PC-3 (cell line): ENCODE results near the gene EFCAB9. TPM values are rescaled to one million over a fixed set of nuclear protein-coding genes. Genes with fewer than 3 reads are reported as not detected.

ENCODE experiments used
- ATAC-seq: fragments of 200-7000 bp; cut with Tn5 transposase; 2 replicates; pipeline ENCODE4 v1.9.1; 2020; ENCODE audit warnings: mild to moderate bottlenecking, moderate library complexity
- BruUV-seq: library from RNA; stranded (reverse); fragments of 400-500 nt; replicated peaks from 2 replicates; lab custom pipeline; 2021; lab: Mats Ljungman, UMichigan
- CTCF ChIA-PET: fragments of 300-600 bp; sonication (Branson Sonifier 250); formaldehyde crosslinking; loops from one replicate; lab custom pipeline; 2022; ENCODE audit warnings: antibody characterized with exemption; lab: Charles Lee
- POLR2A ChIA-PET: fragments of 300-600 bp; sonication (Branson Sonifier 250); formaldehyde crosslinking; loops from one replicate; lab custom pipeline; 2022; ENCODE audit warnings: antibody characterized with exemption; ENCODE audit not compliant: unreplicated experiment; lab: Charles Lee
- DNase-seq: peaks from one replicate; pipeline ENCODE4 v3.0.0-alpha.2; 2015
- H2AFZ ChIP-seq: fragments of 300-600 bp; sonication (generic); 2 replicates; pipeline ENCODE4 v1.6.0; 2016; ENCODE audit warnings: antibody characterized with exemption, low read length
- H3F3A ChIP-seq: fragments of 300-600 bp; sonication (generic); one replicate; pipeline ENCODE4 v1.6.0; 2017; ENCODE audit warnings: antibody characterized with exemption, low read length, control low read depth, mild to moderate bottlenecking; ENCODE audit not compliant: unreplicated experiment
- H3K27ac ChIP-seq: fragments of 300-600 bp; sonication (generic); 2 replicates; pipeline ENCODE4 v1.5.1; 2016; ENCODE audit warnings: mild to moderate bottlenecking, low read length
- H3K27me3 ChIP-seq: fragments of 300-600 bp; sonication (generic); 2 replicates; pipeline ENCODE4 v1.6.1; 2016; ENCODE audit warnings: low read length, mixed read lengths
- H3K36me3 ChIP-seq: fragments of 300-600 bp; sonication (generic); 2 replicates; pipeline ENCODE4 v1.6.1; 2016; ENCODE audit warnings: low read depth, mixed run types, low read length, mixed read lengths
- H3K4me1 ChIP-seq: fragments of 300-600 bp; sonication (generic); 2 replicates; pipeline ENCODE4 v1.5.1; 2016; ENCODE audit warnings: low read length; ENCODE audit not compliant: insufficient read depth
- H3K4me2 ChIP-seq: fragments of 300-600 bp; sonication (generic); 2 replicates; pipeline ENCODE4 v1.6.0; 2016; ENCODE audit warnings: low read length
- H3K4me3 ChIP-seq: fragments of 300-600 bp; sonication (generic); 2 replicates; pipeline ENCODE4 v1.5.1; 2016; ENCODE audit warnings: mild to moderate bottlenecking, low read length, mixed read lengths
- H3K79me2 ChIP-seq: fragments of 300-600 bp; sonication (generic); 2 replicates; pipeline ENCODE4 v1.6.1; 2017; ENCODE audit warnings: low read length, mixed read lengths
- H3K9ac ChIP-seq: fragments of 300-600 bp; sonication (generic); 2 replicates; pipeline ENCODE4 v1.6.0; 2016; ENCODE audit warnings: mild to moderate bottlenecking, low read length
- H3K9me2 ChIP-seq: fragments of 300-600 bp; sonication (generic); replicated peaks from 2 replicates; pipeline ENCODE4 v1.6.1; 2016; ENCODE audit warnings: mixed run types, low read length, mixed read lengths
- H3K9me3 ChIP-seq: fragments of 300-600 bp; sonication (generic); 2 replicates; pipeline ENCODE4 v1.6.1; 2016; ENCODE audit warnings: low read length, mixed read lengths
- H4K20me1 ChIP-seq: fragments of 300-600 bp; sonication (generic); 2 replicates; pipeline ENCODE4 v1.6.1; 2016; ENCODE audit warnings: low read length, mixed read lengths
- CTCF ChIP-seq: fragments of 300-600 bp; sonication (generic); conservative IDR thresholded peaks from 2 replicates; pipeline ENCODE4 v1.5.1; 2017; ENCODE audit warnings: antibody characterized with exemption, low read depth, mild to moderate bottlenecking, low read length
- EZH2 ChIP-seq: fragments of 300-600 bp; sonication (generic); IDR thresholded peaks from one replicate; pipeline ENCODE4 v1.6.1; 2017; ENCODE audit warnings: antibody characterized with exemption, mild to moderate bottlenecking, low read length; ENCODE audit not compliant: unreplicated experiment
- EZH2phosphoT487 ChIP-seq: fragments of 300-600 bp; sonication (generic); IDR thresholded peaks from 2 replicates; pipeline ENCODE4 v1.6.1; 2018; ENCODE audit warnings: mild to moderate bottlenecking, antibody characterized with exemption, low read length, borderline replicate concordance
- intact Hi-C: fragments of 100-400 bp; cut with micrococcal nuclease; formaldehyde crosslinking; loops from 2 replicates; pipeline ENCODE4 v1.9.0; 2023
- total RNA-seq: library from RNA; depleted of rRNA; stranded (reverse); fragments of >200 nt; gene quantifications from 2 replicates; pipeline ENCODE4 v1.2.3, GENCODE V29; 2014

EFCAB9 gene
- total RNA-seq, 1 experiment from 2014 or later, result not detected

GRCh38 chr5:172178301-172178987, 15.5 kb upstream of the EFCAB9 start:
- no peaks in the 10 kb centered on the region for H3K9me3 ChIP-seq
- BruUV-seq, result no TSS peak
- peaks cover 17% of the 10 kb centered on the region; the same call in 1 of the 2 replicates for H4K20me1 ChIP-seq
- peaks cover 20% of the 10 kb centered on the region for H3K4me1 ChIP-seq
- ChIA-PET CTCF (no interaction called here), POLR2A (no interaction called here)
- H3K4me2 ChIP-seq, result no peak overlapping the region
- no peak overlapping the region for H2AFZ ChIP-seq
- H3K27ac ChIP-seq, result no peak overlapping the region
- no peak for TF ChIP-seq EZH2phosphoT487
- no peak for TF ChIP-seq EZH2
- no peak for TF ChIP-seq CTCF
- no peaks in the 10 kb centered on the region for H3K9me2 ChIP-seq
- H3K27me3 ChIP-seq, result no peaks in the 10 kb centered on the region
- H3F3A ChIP-seq, result no peaks in the 10 kb centered on the region
- intact Hi-C loops, result no loop called here
- no peaks in the 10 kb centered on the region for H3K36me3 ChIP-seq
- no peak overlapping the region for H3K4me3 ChIP-seq
- DNase-seq (no peak), ATAC-seq (no peak)
- H3K79me2 ChIP-seq, result peaks cover 83% of the 10 kb centered on the region
- no peak overlapping the region for H3K9ac ChIP-seq

GRCh38 chr5:172178991-172179989, 14.7 kb upstream of the EFCAB9 start:
- H3K4me3 ChIP-seq, result no peak overlapping the region
- ATAC-seq (no peak), DNase-seq (no peak)
- no peak overlapping the region for H3K4me2 ChIP-seq
- peaks cover 13% of the 10 kb centered on the region; the same call in 1 of the 2 replicates for H3K4me1 ChIP-seq
- BruUV-seq, result no TSS peak
- H4K20me1 ChIP-seq, result peaks cover 15% of the 10 kb centered on the region; the same call in 1 of the 2 replicates
- H3K9me2 ChIP-seq, result no peaks in the 10 kb centered on the region
- intact Hi-C loops, result no loop called here
- no peaks in the 10 kb centered on the region for H3K27me3 ChIP-seq
- no peak overlapping the region for H3K9ac ChIP-seq
- no peak for TF ChIP-seq EZH2phosphoT487
- TF ChIP-seq CTCF, result no peak
- TF ChIP-seq EZH2, result no peak
- no peaks in the 10 kb centered on the region for H3K36me3 ChIP-seq
- H3K79me2 ChIP-seq, result peaks cover 90% of the 10 kb centered on the region
- no peak overlapping the region for H3K27ac ChIP-seq
- H2AFZ ChIP-seq, result no peak overlapping the region
- no peaks in the 10 kb centered on the region for H3F3A ChIP-seq
- POLR2A ChIA-PET, result no interaction called here
- CTCF ChIA-PET, result no interaction called here
- no peaks in the 10 kb centered on the region for H3K9me3 ChIP-seq
